ENCODE results near the gene SESN3. TPM values are rescaled to one million over a fixed set of nuclear protein-coding genes. Genes with fewer than 3 reads are reported as not detected.

SESN3 gene
- total RNA-seq, 1 donor from 2014 or later, result 87.2 TPM

- POLR2A ChIA-PET, result interaction anchor here (0.5 to 2.5 kb wide), 4 partner anchors 16 to 589 kb away, joined by 3 to 9 read pairs (median 4); partner anchors contain the start of genes FAM76B and SESN3
- H3K27ac Mint-ChIP-seq, result no peak overlapping the region
- intact Hi-C loops (cut with micrococcal nuclease), result loop anchor here (2.0 kb wide), 1 partner anchor 14 kb away; no protein-coding TSS in a partner anchor
These were observed 30.1 kb downstream of the SESN3 start for GRCh38 chr11:95200781-95201457.

GRCh38 chr11:95195831-95196230 lies 35.2 kb downstream of the SESN3 start:
- Mint-ChIP-seq H3K36me3 (ENCODE audit: low read depth) (peaks cover 43% of the 10 kb centered on the region), H3K4me3 (no peak overlapping the region), H3K27ac (peak overlapping the region; percentile 24), H3K27me3 (no peaks in the 10 kb centered on the region), H3K4me1 (peaks cover 47% of the 10 kb centered on the region), H3K9me3 (no peaks in the 10 kb centered on the region)
- DNase-seq, result no peak
- TF ChIP-seq, protein P1, sequence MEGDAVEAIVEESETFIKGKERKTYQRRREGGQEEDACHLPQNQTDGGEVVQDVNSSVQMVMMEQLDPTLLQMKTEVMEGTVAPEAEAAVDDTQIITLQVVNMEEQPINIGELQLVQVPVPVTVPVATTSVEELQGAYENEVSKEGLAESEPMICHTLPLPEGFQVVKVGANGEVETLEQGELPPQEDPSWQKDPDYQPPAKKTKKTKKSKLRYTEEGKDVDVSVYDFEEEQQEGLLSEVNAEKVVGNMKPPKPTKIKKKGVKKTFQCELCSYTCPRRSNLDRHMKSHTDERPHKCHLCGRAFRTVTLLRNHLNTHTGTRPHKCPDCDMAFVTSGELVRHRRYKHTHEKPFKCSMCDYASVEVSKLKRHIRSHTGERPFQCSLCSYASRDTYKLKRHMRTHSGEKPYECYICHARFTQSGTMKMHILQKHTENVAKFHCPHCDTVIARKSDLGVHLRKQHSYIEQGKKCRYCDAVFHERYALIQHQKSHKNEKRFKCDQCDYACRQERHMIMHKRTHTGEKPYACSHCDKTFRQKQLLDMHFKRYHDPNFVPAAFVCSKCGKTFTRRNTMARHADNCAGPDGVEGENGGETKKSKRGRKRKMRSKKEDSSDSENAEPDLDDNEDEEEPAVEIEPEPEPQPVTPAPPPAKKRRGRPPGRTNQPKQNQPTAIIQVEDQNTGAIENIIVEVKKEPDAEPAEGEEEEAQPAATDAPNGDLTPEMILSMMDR (IDR thresholded peaks at IDR 0.05), result no peak
- ChIA-PET CTCF (no interaction called here), POLR2A (no interaction called here)
- ATAC-seq (ENCODE audit: low read depth), result no peak
- intact Hi-C loops (cut with micrococcal nuclease), result loop anchor here (2.0 kb wide), 1 partner anchor 35 kb away; the partner anchor contains the start of gene SESN3

More at GRCh38 chr11:95200781-95201457, 30.1 kb downstream of the SESN3 start:
- Mint-ChIP-seq H3K9me3 (no peaks in the 10 kb centered on the region), H3K4me3 (no peak overlapping the region), H3K36me3 (ENCODE audit: low read depth) (peaks cover 31% of the 10 kb centered on the region), H3K4me1 (peaks cover 63% of the 10 kb centered on the region), H3K27me3 (no peaks in the 10 kb centered on the region)
- DNase-seq (no peak), ATAC-seq (ENCODE audit: low read depth) (no peak)
- CTCF ChIA-PET, result interaction anchor here (1.2 to 1.4 kb wide), 2 partner anchors 14 to 494 kb away, joined by 3 to 5 read pairs; no protein-coding TSS in a partner anchor
- TF ChIP-seq, protein P1 (IDR thresholded peaks at IDR 0.05), result no peak

GRCh38 chr11:95193541-95193940 lies 37.5 kb downstream of the SESN3 start:
- TF ChIP-seq, protein P1 (IDR thresholded peaks at IDR 0.05), result no peak
- Mint-ChIP-seq H3K9me3 (no peaks in the 10 kb centered on the region), H3K36me3 (ENCODE audit: low read depth) (peaks cover 59% of the 10 kb centered on the region), H3K4me1 (peaks cover 36% of the 10 kb centered on the region), H3K27me3 (no peaks in the 10 kb centered on the region), H3K4me3 (no peak overlapping the region), H3K27ac (no peak overlapping the region)
- DNase-seq (no peak), ATAC-seq (ENCODE audit: low read depth) (no peak)
- CTCF ChIA-PET, result no interaction called here
- intact Hi-C loops (cut with micrococcal nuclease), result no loop called here
- POLR2A ChIA-PET, result interaction anchor here (1.8 kb wide), 1 partner anchor 38 kb away, joined by 4 read pairs; the partner anchor contains the start of gene SESN3

DNA sequence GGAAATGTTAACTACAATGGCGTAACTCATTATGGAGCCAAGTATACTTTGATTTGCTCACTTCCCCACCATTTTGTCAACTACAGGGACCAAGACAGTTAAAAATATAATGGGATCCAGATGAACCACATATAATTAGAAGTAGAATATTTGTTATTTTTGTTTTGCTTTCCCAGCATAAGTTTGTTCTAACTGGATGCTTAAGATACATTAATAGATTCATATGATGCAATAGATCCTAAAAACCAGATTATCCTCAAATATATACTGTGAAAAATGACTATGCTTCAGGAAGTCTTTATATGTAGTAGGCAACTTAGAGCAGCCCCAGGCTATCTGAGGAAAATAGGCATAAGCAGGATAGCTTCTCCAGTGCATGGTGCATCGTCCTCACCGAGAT lies 38.3 kb downstream of the SESN3 start:
- POLR2A ChIA-PET, result interaction anchor here (1.8 kb wide), 1 partner anchor 39 kb away, joined by 4 read pairs; the partner anchor contains the start of gene SESN3
- ATAC-seq (ENCODE audit: low read depth) (no peak), DNase-seq (no peak)
- no peaks in the 10 kb centered on the region for H3K9me3 Mint-ChIP-seq
- peaks cover 33% of the 10 kb centered on the region for H3K4me1 Mint-ChIP-seq
- peaks cover 61% of the 10 kb centered on the region for H3K36me3 Mint-ChIP-seq (ENCODE audit: low read depth)
- no peaks in the 10 kb centered on the region for H3K27me3 Mint-ChIP-seq
- CTCF ChIA-PET, result interaction anchor here (1.1 kb wide), 1 partner anchor 170 kb away, joined by 3 read pairs; no protein-coding TSS in a partner anchor
- intact Hi-C loops (cut with micrococcal nuclease), result no loop called here
- TF ChIP-seq, protein P1 (IDR thresholded peaks at IDR 0.05), result no peak
- H3K4me3 Mint-ChIP-seq, result no peak overlapping the region
- H3K27ac Mint-ChIP-seq, result no peak overlapping the region

DNA sequence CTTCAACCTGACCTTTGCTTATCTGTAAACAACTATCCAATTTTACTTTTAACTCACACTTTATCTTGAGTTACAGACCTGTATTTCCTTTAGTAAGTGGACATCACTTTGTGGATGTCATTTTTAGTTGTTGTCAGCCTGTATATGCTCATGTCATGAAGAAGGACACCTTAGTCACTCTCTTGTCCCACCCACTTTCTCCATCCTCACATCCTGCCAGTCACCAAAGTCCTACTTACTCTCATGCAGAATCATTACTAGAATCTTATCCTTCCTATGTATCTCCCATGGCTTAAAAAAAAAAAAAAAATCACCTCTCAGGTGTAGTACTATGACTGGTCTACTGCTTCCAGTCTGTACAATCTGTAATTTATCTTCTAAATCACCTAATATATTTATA lies 43.3 kb downstream of the SESN3 start:
- TF ChIP-seq, protein P1 (IDR thresholded peaks at IDR 0.05), result no peak
- H3K27me3 Mint-ChIP-seq, result no peaks in the 10 kb centered on the region
- ATAC-seq (ENCODE audit: low read depth), result no peak
- DNase-seq, result no peak
- intact Hi-C loops (cut with micrococcal nuclease), result no loop called here
- no peaks in the 10 kb centered on the region for H3K9me3 Mint-ChIP-seq
- no peak overlapping the region for H3K27ac Mint-ChIP-seq
- CTCF ChIA-PET, result no interaction called here
- H3K36me3 Mint-ChIP-seq (ENCODE audit: low read depth), result peaks cover 77% of the 10 kb centered on the region
- no peak overlapping the region for H3K4me3 Mint-ChIP-seq
- H3K4me1 Mint-ChIP-seq, result peaks cover 17% of the 10 kb centered on the region
- POLR2A ChIA-PET, result interaction anchor here (0.7 kb wide), 1 partner anchor 533 kb away, joined by 4 read pairs; no protein-coding TSS in a partner anchor

All from activated B cell treated with CpG ODN at 0.5 μM for 24 hours (primary cell).